Measurements from ENCODE around the gene ADGRB2. TPM values are rescaled to one million over a fixed set of nuclear protein-coding genes. Genes with fewer than 3 reads are reported as not detected.

ADGRB2 gene
- total RNA-seq, 1 experiment from 2014 or later: 34.8 TPM

- ChIA-PET CTCF (no interaction called here), POLR2A (no interaction called here)
- BruUV-seq (replicated peaks): no TSS peak
- H3K27ac ChIP-seq (ENCODE audit: low read length): no peak overlapping the region
- no peaks in the 10 kb centered on the region for H3K9me3 ChIP-seq (ENCODE audit: control insufficient read depth, insufficient read depth, low read depth, low read length)
- no peak for ATAC-seq
- H3K36me3 ChIP-seq (ENCODE audit: control insufficient read depth, insufficient read depth, low read length): no peaks in the 10 kb centered on the region
- intact Hi-C loops (cut with micrococcal nuclease; ENCODE audit: unreplicated experiment): no loop called here
- in situ Hi-C loops (cut with HindIII; ENCODE audit: low pct_unique_long_range_greater_than_20kb, low sequenced_read_pairs): no loop called here
- peaks cover 41% of the 10 kb centered on the region for H3K4me1 ChIP-seq (ENCODE audit: control insufficient read depth, insufficient read depth, low read length)
- no peaks in the 10 kb centered on the region for H3K27me3 ChIP-seq (ENCODE audit: control insufficient read depth, insufficient read depth, low read length)
- H3K4me3 ChIP-seq (ENCODE audit: low read depth in 2 of 2, low read length in 2 of 2): no peak overlapping the region
- no peak for DNase-seq (ENCODE audit: low read depth, low spot score)
- TF ChIP-seq TCF7L2 (IDR thresholded peaks at IDR 0.05; ENCODE audit: low read depth, low read length): no peak
These were observed 6.9 kb downstream of the ADGRB2 start for GRCh38 chr1:31757204-31757679.

- H3K4me3 ChIP-seq (ENCODE audit: low read depth in 2 of 2, low read length in 2 of 2): no peak overlapping the region
- H3K36me3 ChIP-seq (ENCODE audit: control insufficient read depth, insufficient read depth, low read length): no peaks in the 10 kb centered on the region
- DNase-seq (ENCODE audit: low read depth, low spot score) (no peak), ATAC-seq (no peak)
- ChIA-PET CTCF (no interaction called here), POLR2A (no interaction called here)
- intact Hi-C loops (cut with micrococcal nuclease; ENCODE audit: unreplicated experiment): no loop called here
- no peaks in the 10 kb centered on the region for H3K9me3 ChIP-seq (ENCODE audit: control insufficient read depth, insufficient read depth, low read depth, low read length)
- in situ Hi-C loops (cut with HindIII; ENCODE audit: low pct_unique_long_range_greater_than_20kb, low sequenced_read_pairs): no loop called here
- H3K27me3 ChIP-seq (ENCODE audit: control insufficient read depth, insufficient read depth, low read length): no peaks in the 10 kb centered on the region
- peaks cover 34% of the 10 kb centered on the region for H3K4me1 ChIP-seq (ENCODE audit: control insufficient read depth, insufficient read depth, low read length)
- BruUV-seq (replicated peaks): no TSS peak
- TF ChIP-seq TCF7L2 (IDR thresholded peaks at IDR 0.05; ENCODE audit: low read depth, low read length): no peak
- TF ChIP-seq CTCF (IDR thresholded peaks at IDR 0.05): no peak
- TF ChIP-seq REST (IDR thresholded peaks at IDR 0.05; ENCODE audit: insufficient read depth in 1 of 2, low read depth in 2 of 2, low read length in 1 of 2): no peak
- TF ChIP-seq POLR2AphosphoS5 (IDR thresholded peaks at IDR 0.05; ENCODE audit: low read depth, low read length): no peak
- TF ChIP-seq SIN3A (IDR thresholded peaks at IDR 0.05; ENCODE audit: borderline replicate concordance, insufficient read depth, low read depth, low read length): no peak
- H3K27ac ChIP-seq (ENCODE audit: low read length): no peak overlapping the region
These were observed 7.6 kb downstream of the ADGRB2 start for GRCh38 chr1:31756578-31756977.

- intact Hi-C loops (cut with micrococcal nuclease; ENCODE audit: unreplicated experiment) (no loop called here), in situ Hi-C loops (cut with HindIII; ENCODE audit: low pct_unique_long_range_greater_than_20kb, low sequenced_read_pairs) (no loop called here)
- ChIA-PET CTCF (no interaction called here), POLR2A (no interaction called here)
- TF ChIP-seq SIN3A (IDR thresholded peaks at IDR 0.05; ENCODE audit: borderline replicate concordance, insufficient read depth, low read depth, low read length) (no peak), REST (IDR thresholded peaks at IDR 0.05; ENCODE audit: insufficient read depth in 1 of 2, low read depth in 2 of 2, low read length in 1 of 2) (no peak), CTCF (IDR thresholded peaks at IDR 0.05) (no peak), POLR2AphosphoS5 (IDR thresholded peaks at IDR 0.05; ENCODE audit: low read depth, low read length) (no peak), TCF7L2 (IDR thresholded peaks at IDR 0.05; ENCODE audit: low read depth, low read length) (no peak)
- DNase-seq (ENCODE audit: low read depth, low spot score) (no peak), ATAC-seq (no peak)
- no TSS peak for BruUV-seq (replicated peaks)
- Histone ChIP-seq H3K4me3 (ENCODE audit: low read depth in 2 of 2, low read length in 2 of 2) (no peak overlapping the region), H3K27me3 (ENCODE audit: control insufficient read depth, insufficient read depth, low read length) (no peaks in the 10 kb centered on the region), H3K4me1 (ENCODE audit: control insufficient read depth, insufficient read depth, low read length) (peaks cover 30% of the 10 kb centered on the region), H3K9me3 (ENCODE audit: control insufficient read depth, insufficient read depth, low read depth, low read length) (no peaks in the 10 kb centered on the region), H3K36me3 (ENCODE audit: control insufficient read depth, insufficient read depth, low read length) (no peaks in the 10 kb centered on the region), H3K27ac (ENCODE audit: low read length) (no peak overlapping the region)
These were observed 8.2 kb downstream of the ADGRB2 start for GRCh38 chr1:31755850-31756492.
